HCT116 (cell line): ENCODE results near the gene SNX8. TPM values are rescaled to one million over a fixed set of nuclear protein-coding genes. Genes with fewer than 3 reads are reported as not detected.

Source experiments
- ATAC-seq: fragments of 200-7000 bp; cut with Tn5 transposase; 2 replicates; pipeline ENCODE4 v1.9.1; 2020; ENCODE audit warnings: mild to moderate bottlenecking, moderate library complexity
- BruUV-seq: library from RNA; stranded (reverse); fragments of 400-500 nt; replicated peaks from 2 replicates; lab custom pipeline; 2021; lab: Mats Ljungman, UMichigan
- CTCF ChIA-PET: fragments of 300-600 bp; sonication (Branson Sonifier 250); formaldehyde crosslinking; loops from one replicate; lab custom pipeline; 2021; ENCODE audit warnings: antibody characterized with exemption; lab: Charles Lee
- POLR2A ChIA-PET: fragments of 300-600, 350-600 bp; sonication (Branson Sonifier 250); formaldehyde crosslinking; loops from one replicate; lab custom pipeline; 2021; ENCODE audit warnings: antibody characterized with exemption; lab: Charles Lee
- RAD21 ChIA-PET, 2 experiments: fragments of 300-600 bp; sonication (Branson Sonifier 250); formaldehyde crosslinking; loops; one replicate each; lab custom pipeline; 2023; ENCODE audit warnings: low total read pairs in 2 of 2; ENCODE audit not compliant: uncharacterized antibody in 2 of 2, unreplicated experiment in 2 of 2, low non-redundant PET in 1 of 2; lab: Charles Lee
- DNase-seq: peaks from one replicate; pipeline ENCODE4 v3.0.0-alpha.2; 2010; ENCODE audit warnings: low read depth, low spot score
- H2AFZ ChIP-seq: fragments of 200-600 bp; shearing (Covaris generic), sonication (generic); 2 replicates; pipeline ENCODE4 v1.6.1; 2017; ENCODE audit warnings: low read depth, mixed run types, mixed read lengths, antibody characterized with exemption, low read length; ENCODE audit not compliant: poor library complexity, severe bottlenecking
- H3K27ac ChIP-seq: 2 replicates; pipeline ENCODE4 v1.5.1; 2012; ENCODE audit warnings: low read depth, low read length
- H3K27me3 ChIP-seq: fragments of 200-600 bp; sonication (generic); 2 replicates; pipeline ENCODE4 v1.6.1; 2016; ENCODE audit warnings: mixed run types, low read length, mixed read lengths; ENCODE audit not compliant: insufficient read depth
- H3K36me3 ChIP-seq, 2 experiments: fragments of 200-500 bp in 1 of 2; fragments of 200-600 bp in 1 of 2; sonication (Bioruptor generic) in 1 of 2; sonication (generic) in 1 of 2; 2 replicates each; pipeline versions ENCODE4 v1.5.1 to v1.6.1; 2014 to 2016; ENCODE audit warnings: low read length in 2 of 2, inconsistent platforms in 1 of 2, mixed read lengths in 1 of 2, mixed run types in 1 of 2; ENCODE audit not compliant: insufficient read depth in 2 of 2, control insufficient read depth in 1 of 2
- H3K4me1 ChIP-seq, 2 experiments: fragments of 200-600 bp in 1 of 2; sonication (generic) in 1 of 2; 2 replicates each; pipeline versions ENCODE4 v1.5.1 to v1.6.1; 2012 to 2017; ENCODE audit warnings: low read length in 2 of 2, inconsistent platforms in 1 of 2, mild to moderate bottlenecking in 1 of 2, mixed read lengths in 1 of 2, mixed run types in 1 of 2, moderate library complexity in 1 of 2; ENCODE audit not compliant: insufficient read depth in 2 of 2, control insufficient read depth in 1 of 2
- H3K4me2 ChIP-seq: fragments of 200-600 bp; sonication (generic); 2 replicates; pipeline ENCODE4 v1.6.1; 2017; ENCODE audit warnings: mixed run types, low read length, mixed read lengths
- H3K4me3 ChIP-seq, 2 experiments: fragments of 200-600 bp in 1 of 2; sonication (generic) in 1 of 2; replicated peaks in 1 of 2; 2 replicates each; pipeline ENCODE4 v1.5.1; 2011 to 2016; ENCODE audit warnings: low read length in 2 of 2, control low read depth in 1 of 2, low read depth in 1 of 2, mild to moderate bottlenecking in 1 of 2, mixed read lengths in 1 of 2, mixed run types in 1 of 2
- H3K79me2 ChIP-seq: fragments of 200-600 bp; sonication (generic); 2 replicates; pipeline ENCODE4 v1.6.1; 2017; ENCODE audit warnings: mild to moderate bottlenecking, mixed run types, low read length, moderate library complexity, mixed read lengths; ENCODE audit not compliant: insufficient read depth
- H3K9ac ChIP-seq: fragments of 200-600 bp; sonication (generic); 2 replicates; pipeline ENCODE4 v1.6.1; 2016; ENCODE audit warnings: low read length, mixed read lengths
- H3K9me2 ChIP-seq: fragments of 200-600 bp; sonication (generic), shearing (Covaris generic); 2 replicates; pipeline ENCODE4 v1.6.1; 2017; ENCODE audit warnings: mixed run types, mild to moderate bottlenecking, moderate library complexity; ENCODE audit not compliant: insufficient read depth
- H3K9me3 ChIP-seq, 2 experiments: fragments of 200-500 bp in 1 of 2; fragments of 200-600 bp in 1 of 2; sonication (Bioruptor generic) in 1 of 2; sonication (generic) in 1 of 2; 2 replicates each; pipeline ENCODE4 v1.6.1; 2014 to 2017; ENCODE audit warnings: low read length in 2 of 2, mixed read lengths in 2 of 2, inconsistent platforms in 1 of 2, low read depth in 1 of 2, mild to moderate bottlenecking in 1 of 2, mixed run types in 1 of 2, moderate library complexity in 1 of 2; ENCODE audit not compliant: control insufficient read depth in 1 of 2, insufficient read depth in 1 of 2
- H4K20me1 ChIP-seq: fragments of 200-600 bp; sonication (generic), shearing (Covaris generic); 2 replicates; pipeline ENCODE4 v1.6.1; 2017; ENCODE audit warnings: mixed run types, mild to moderate bottlenecking, moderate library complexity; ENCODE audit not compliant: insufficient read depth
- CBX3 ChIP-seq: IDR thresholded peaks from 2 replicates; pipeline ENCODE4 v1.6.1; 2012; ENCODE audit warnings: low read depth
- CEBPB ChIP-seq: IDR thresholded peaks from 2 replicates; pipeline ENCODE4 v1.6.1; 2012; ENCODE audit warnings: low read depth
- CTCF ChIP-seq, 3 experiments: fragments of 200-600 bp in 1 of 3; sonication (generic) in 1 of 3; IDR thresholded peaks in 2 of 3; conservative IDR thresholded peaks in 1 of 3; 2 replicates each; pipeline ENCODE4 v1.5.1; 2012 to 2017; ENCODE audit warnings: low read depth in 2 of 3, low read length in 2 of 3, antibody characterized with exemption in 1 of 3, borderline replicate concordance in 1 of 3, control low read depth in 1 of 3, mild to moderate bottlenecking in 1 of 3, mixed read lengths in 1 of 3, mixed run types in 1 of 3, moderate library complexity in 1 of 3; ENCODE audit not compliant: insufficient read depth in 1 of 3
- ELF1 ChIP-seq: IDR thresholded peaks from 2 replicates; pipeline ENCODE4 v1.6.1; 2012; ENCODE audit warnings: low read depth, borderline replicate concordance
- EZH2phosphoT487 ChIP-seq: fragments of 200-600 bp; IDR thresholded peaks from 2 replicates; pipeline ENCODE4 v1.6.1; 2018; ENCODE audit warnings: antibody characterized with exemption, borderline replicate concordance
- FOSL1 ChIP-seq: IDR thresholded peaks from 2 replicates; pipeline ENCODE4 v1.6.1; 2012; ENCODE audit warnings: low read depth
- MAX ChIP-seq: IDR thresholded peaks from 2 replicates; pipeline ENCODE4 v1.6.1; 2012
- POLR2A ChIP-seq: IDR thresholded peaks from 2 replicates; pipeline ENCODE4 v1.7.0; 2011; ENCODE audit warnings: borderline replicate concordance; ENCODE audit not compliant: insufficient read depth, insufficient read length; ENCODE audit errors: extremely low read depth
- RAD21 ChIP-seq: IDR thresholded peaks from 2 replicates; pipeline ENCODE4 v1.6.1; 2012; ENCODE audit warnings: low read depth, mild to moderate bottlenecking
- REST ChIP-seq: IDR thresholded peaks from 2 replicates; pipeline ENCODE4 v1.6.1; 2012; ENCODE audit warnings: low read depth
- SIN3A ChIP-seq: IDR thresholded peaks from 2 replicates; pipeline ENCODE4 v1.6.1; 2012; ENCODE audit warnings: low read depth
- SRF ChIP-seq: IDR thresholded peaks from 2 replicates; pipeline ENCODE4 v1.6.1; 2012; ENCODE audit warnings: low read depth
- TCF7L2 ChIP-seq: IDR thresholded peaks from 2 replicates; pipeline ENCODE4 v1.7.0; 2011; ENCODE audit warnings: borderline replicate concordance, inconsistent platforms; ENCODE audit not compliant: insufficient read depth, insufficient read length; ENCODE audit errors: extremely low read depth
- ZBTB33 ChIP-seq: IDR thresholded peaks from 2 replicates; pipeline ENCODE4 v1.6.1; 2011; ENCODE audit warnings: mild to moderate bottlenecking, low read length, moderate library complexity; ENCODE audit not compliant: insufficient replicate concordance; ENCODE audit errors: extremely low read depth
- ZFX ChIP-seq: fragments of 450-650 bp; IDR thresholded peaks from 2 replicates; pipeline ENCODE4 v1.6.1; 2017
- intact Hi-C: fragments of 100-400 bp; cut with micrococcal nuclease; formaldehyde crosslinking; loops from 2 replicates; pipeline ENCODE4 v1.10.0; 2022
- total RNA-seq: library from RNA; stranded (reverse); gene quantifications from one replicate; pipeline ENCODE4 v1.2.1, GENCODE V29; 2021; ENCODE audit not compliant: unreplicated experiment

SNX8 gene
- total RNA-seq, 1 experiment from 2014 or later: 41.7 TPM

- Histone ChIP-seq H3K4me1 (peaks cover 6 to 20% of the 10 kb centered on the region in 2 experiments; a peak in 3 of 4 replicates), H3K9ac (no peak overlapping the region), H3K27ac (no peak overlapping the region), H3K4me2 (no peak overlapping the region), H3K27me3 (no peaks in the 10 kb centered on the region), H4K20me1 (no peaks in the 10 kb centered on the region), H3K79me2 (no peaks in the 10 kb centered on the region), H3K4me3 (no peak overlapping the region), H3K36me3 (no peaks in the 10 kb centered on the region), H2AFZ (no peak overlapping the region), H3K9me3 (no peaks in the 10 kb centered on the region), H3K9me2 (no peaks in the 10 kb centered on the region)
- ATAC-seq (no peak), DNase-seq (no peak)
- no TSS peak for BruUV-seq
- intact Hi-C loops: no loop called here
- TF ChIP-seq SRF (no peak), CBX3 (no peak), FOSL1 (no peak), SIN3A (no peak), TCF7L2 (no peak), ELF1 (no peak), CTCF (IDR thresholded peaks at IDR 0.05 in 2 of 3, conservative IDR thresholded peaks at IDR 0.05 in 1 of 3; ENCODE audit: borderline replicate concordance in 1 of 3, insufficient read depth in 1 of 3, low read depth in 2 of 3, low read length in 2 of 3) (no peak), REST (no peak), CEBPB (no peak), ZFX (no peak), MAX (no peak), EZH2phosphoT487 (no peak), POLR2A (no peak), ZBTB33 (no peak), RAD21 (no peak)
- POLR2A ChIA-PET: no interaction called here
- CTCF ChIA-PET: no interaction called here
- RAD21 ChIA-PET: no interaction called here
Observed at GRCh38 chr7:2253021-2253420, 61.2 kb downstream of the SNX8 start.
